Measurements from ENCODE around the gene PTP4A2. TPM values are rescaled to one million over a fixed set of nuclear protein-coding genes. Genes with fewer than 3 reads are reported as not detected.
A peak's percentile ranks its signal among the peaks of the same experiment; 100 is the strongest.
"Not testable (repeated sequence)": the region's sequence is repeated elsewhere in the genome, so short reads cannot be mapped to it uniquely, and the experiment has no call there.

The PTP4A2 gene
- total RNA-seq, 1 donor from 2014 or later, result 100 TPM

DNA sequence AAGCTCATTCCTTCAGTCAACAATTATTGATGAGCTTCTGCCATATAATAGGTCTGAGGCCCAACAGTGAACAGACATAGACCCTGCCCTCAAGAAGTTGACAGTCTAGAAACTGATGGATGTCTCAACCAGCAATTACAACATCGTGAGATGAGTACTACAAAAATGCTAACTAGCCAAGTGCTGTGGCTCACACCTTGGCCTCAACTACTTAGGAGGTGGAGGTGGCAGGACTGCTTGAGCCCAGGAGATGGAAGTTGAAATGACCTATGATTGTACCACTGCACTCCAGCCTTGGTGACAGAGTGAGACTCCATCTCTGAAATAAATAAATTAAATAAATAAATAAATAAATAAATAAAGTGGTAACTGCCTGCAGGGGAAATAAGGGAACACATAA lies 11.7 kb upstream of the PTP4A2 start:
- ATAC-seq, result no peak

DNA sequence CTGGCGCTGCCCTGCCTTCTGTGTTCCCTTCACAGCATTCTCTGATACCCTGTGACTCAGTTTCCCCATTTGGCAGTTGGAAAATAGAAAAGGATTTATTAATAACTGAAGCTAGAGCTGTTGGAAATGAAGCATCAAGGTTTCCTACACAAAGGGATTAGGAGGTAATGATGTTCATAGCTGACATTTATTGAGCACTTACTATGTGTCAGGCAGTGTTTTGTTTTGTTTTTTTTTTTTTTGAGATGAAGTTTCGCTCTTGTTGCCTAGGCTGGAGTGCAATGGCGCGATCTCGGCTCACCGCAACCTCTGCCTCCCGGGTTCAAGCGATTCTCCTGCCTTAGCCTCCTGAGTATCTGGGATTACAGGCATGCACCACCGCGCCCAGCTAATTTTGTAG lies 7.5 kb upstream of the PTP4A2 start:
- not testable (repeated sequence) for ATAC-seq

DNA sequence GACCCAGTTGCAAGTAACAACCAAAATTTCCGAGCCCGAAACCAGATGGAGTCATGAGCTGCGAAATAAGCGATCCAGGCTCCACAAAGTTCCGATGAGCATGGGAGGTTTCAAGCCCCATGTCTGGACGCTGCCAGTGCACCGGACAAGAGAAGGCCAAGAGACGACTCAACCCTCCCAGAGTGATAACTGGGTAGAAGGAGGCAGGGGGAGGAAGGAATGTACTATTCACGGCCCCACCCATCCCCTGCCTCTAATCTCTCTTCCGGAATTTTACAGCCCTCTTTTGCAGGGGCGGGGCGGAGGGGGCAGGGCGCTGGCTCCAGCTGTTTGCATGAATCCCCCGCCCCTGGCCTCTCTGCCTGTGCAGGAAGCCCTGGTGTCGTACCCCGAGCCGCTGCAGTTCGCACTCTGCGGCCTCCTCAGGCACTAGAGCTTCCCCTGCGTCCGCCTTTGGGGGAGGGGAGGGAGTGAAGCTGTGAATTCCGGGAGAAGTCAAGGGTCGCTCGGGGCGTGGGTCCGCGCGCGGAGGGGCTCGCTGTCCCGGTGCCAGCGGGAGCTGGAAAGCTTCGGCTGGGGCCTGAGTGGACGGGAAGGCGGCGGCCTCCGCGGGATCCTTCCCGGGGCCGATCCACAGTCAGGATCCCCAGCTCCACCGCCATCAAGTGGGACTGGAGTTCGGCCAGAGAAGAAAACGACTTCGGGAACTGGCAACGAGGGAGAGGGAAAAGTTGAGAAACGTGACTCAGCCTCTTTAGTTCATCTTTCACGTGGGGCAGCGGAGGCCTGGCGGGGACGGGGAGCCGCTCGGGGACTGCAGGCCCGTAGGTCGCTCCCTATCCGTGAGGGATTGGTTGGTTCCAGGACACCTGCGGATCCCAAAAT lies 6.3 kb upstream of the PTP4A2 start:
- ATAC-seq, result peak; percentile 72

- no peak for ATAC-seq
These were observed 5.5 kb upstream of the PTP4A2 start for GRCh38 chr1:31943546-31944184.

- ATAC-seq, result not testable (repeated sequence)
These were observed 3.9 kb upstream of the PTP4A2 start for GRCh38 chr1:31942061-31942460.

- ATAC-seq, result peak; percentile 31
These were observed 1.5 kb upstream of the PTP4A2 start for GRCh38 chr1:31939484-31940329.

DNA sequence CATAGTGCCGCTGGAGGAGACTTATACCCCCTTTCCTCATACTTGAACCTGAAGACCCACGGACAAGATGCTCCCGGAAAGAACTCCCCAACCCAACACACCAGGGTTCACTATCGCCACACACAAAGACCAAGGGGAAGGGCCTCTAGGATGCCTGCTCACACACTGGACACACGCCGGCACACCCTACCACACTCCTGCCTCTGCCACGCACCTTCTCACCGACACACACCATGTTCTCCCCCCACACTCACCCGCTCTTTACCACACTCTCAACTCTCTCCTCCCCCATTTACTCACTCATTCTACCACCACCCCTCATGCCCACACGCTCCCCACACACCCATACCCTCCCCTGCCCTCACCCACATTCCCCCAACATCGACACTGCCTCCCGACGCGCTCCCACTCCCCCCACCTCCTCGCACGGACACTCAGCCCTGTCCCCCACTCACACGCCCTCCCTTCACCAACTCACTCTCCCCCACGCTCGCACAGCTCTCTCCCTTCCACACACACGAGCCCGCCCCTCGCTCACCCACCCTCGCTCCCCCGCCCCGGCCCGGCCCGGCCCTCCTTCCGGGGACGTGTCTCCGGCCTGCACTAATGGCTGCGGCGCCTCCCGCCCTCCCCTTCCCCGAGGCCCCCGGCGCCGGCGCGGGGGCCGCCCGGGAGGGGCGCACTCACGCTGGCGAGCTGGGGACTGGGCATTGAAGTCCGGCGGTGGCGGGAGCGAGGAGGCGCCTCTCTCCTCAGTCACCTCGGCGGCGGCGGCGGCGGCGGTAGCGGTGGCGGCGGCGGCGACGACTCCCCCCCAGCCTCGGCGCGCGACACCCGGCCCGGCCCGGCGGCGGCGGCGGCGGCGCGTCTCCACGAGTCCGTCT lies 626 bp downstream of the PTP4A2 start:
- ATAC-seq, result peak; percentile 42

DNA sequence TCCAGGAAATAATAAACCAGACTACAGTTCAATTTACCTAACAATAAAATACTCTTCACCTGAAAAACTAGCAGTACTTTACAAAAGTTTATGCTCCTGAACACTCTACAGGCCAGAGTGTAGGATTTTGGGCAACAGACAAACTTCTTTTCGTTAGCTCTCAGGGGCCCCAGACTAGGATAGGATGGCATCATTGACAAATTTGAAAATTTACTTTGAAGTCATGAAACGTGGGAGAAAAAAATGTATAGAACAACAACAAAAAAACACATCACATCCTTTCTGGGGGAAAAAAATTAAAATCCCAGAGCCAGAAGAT lies 1.2 kb downstream of the PTP4A2 start:
- no peak for ATAC-seq

DNA sequence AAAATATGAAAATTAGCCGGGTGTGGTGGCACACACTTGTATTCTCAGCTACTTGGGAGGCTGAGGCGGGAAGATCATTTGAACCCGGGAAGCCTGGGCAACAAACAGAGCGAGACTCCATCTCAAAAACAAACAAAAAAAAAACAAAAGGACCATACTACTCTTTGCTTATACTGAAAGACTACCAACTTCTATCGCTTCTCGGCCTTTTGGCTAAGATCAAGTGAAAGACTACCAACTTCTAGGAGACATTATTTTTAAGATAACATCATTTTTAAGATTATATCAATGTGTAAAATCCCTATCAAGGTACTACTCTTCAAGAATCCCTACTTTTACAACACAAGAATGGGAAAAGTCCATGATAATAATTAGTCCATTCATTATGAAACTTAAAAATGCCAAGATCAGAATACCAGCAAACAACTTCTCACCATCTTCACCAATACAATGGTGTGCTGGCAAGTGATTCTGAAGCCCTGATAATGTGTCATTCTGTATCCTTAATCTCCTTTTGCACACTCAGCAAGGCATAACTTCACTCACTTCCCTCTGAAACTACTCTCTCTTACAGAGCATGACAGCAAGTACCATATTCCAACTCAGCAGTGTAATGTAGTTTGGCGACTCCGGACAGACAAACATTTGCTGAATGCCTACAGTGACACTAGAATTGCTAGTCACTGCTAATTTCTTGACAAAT lies 1.7 kb downstream of the PTP4A2 start:
- ATAC-seq, result peak; percentile 20

DNA sequence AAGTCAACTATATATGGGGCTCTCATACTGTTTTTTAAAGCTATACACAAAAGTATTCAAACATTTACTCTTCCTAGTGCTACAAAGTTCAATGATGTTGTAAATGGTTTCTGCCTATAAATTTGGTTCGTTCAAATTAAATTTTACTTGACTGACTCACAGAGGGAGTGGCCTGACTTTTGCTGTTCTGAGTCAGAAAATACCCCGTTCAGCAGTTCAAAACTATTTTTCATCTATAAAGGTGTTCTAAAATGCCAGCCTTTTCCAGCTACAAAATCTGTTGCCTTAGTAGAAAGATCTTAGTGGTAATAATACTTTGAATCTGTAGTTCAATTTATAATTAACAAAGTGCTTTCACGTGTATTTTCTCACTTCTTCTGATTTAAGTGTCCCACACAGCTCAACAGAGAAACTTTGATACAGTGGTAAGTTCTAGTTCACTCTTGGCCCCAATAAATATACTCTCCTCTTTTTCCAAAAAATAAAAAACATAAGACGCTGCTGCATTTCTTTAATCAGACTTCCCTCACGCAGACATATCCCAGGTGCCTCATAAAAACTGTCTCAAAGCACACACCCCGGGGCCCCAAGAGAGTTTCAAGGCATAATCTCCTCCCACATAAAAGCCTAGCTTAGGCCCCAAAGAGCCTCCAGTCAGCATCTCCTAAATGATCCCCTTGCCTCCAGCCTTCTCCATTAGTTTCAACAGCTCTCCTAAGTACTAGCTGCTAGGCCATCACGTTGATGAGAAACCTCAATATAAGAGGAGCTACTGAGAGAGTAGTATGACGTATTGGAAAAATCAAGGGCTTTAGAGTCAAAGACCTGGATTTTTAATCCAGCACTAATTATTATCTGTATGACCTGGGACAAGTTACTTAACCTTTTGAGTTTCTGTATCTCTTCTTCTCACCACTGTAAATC lies 3.2 kb downstream of the PTP4A2 start:
- no peak for ATAC-seq

DNA sequence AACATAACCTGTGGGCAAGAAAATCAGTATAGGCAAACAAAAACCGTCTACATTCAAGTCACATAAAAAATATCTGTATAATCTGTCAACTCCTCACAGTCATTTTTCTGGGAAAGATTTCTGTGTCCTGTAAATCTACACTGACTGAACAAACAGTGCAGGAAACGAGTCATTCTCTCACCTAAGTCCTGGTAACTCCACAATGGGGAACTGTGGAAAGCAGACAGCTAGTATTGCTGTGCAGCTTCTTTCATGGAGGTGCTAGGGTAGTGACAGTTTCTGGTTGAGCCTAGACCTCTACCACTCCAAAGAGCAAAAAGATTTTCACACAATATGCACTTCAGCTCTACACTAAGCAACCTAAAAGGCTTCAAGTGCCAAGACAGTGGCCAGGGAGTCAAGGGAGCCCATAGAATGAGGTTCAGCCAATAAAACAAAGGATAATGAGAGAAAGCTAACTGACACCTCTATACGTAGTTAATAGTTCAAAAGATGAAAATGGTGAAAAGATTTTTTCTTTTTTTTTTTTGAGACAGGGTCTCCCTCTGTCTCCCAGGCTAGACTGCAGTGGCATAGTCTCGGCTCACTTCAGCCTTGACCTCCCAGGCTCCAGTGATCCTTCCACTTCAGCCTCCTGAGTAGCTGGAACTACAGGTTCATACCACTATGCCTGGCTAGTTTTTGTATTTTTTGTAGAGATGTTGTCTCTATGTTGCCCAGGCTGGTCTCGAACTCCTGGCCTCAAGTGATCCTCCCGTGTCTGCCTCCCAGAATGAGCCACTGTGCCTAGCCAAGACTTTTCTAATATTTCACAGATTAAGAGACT lies 5.5 kb downstream of the PTP4A2 start:
- ATAC-seq, result peak; percentile 30

DNA sequence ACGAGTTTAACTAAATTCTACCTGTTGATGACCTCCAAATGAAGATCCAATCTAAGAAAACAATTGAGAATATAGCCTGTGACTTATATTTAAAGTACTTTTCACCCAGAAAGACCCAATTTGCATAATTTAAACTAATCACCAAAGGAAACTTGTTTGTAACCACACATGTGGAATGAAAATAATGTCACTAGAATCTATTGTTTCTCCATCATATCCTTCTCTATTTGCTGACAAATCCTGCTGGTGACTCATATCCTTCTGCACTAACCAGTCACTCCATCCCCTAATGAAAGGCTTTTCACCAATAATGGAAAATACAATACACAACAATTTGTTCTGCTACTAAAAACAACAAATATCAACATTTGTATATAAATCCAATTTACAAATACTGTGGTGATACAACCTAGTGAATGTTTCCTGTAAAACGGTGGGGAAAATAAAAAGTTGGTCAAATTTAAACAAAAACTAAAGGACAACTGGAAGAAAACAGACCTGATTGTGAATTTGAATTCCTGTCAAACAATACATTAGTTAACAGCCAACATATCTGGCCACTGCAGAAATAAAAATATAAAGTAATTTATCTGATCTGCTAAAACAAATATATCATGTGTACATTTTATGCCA lies 6.5 kb downstream of the PTP4A2 start:
- peak; percentile 56 for ATAC-seq

DNA sequence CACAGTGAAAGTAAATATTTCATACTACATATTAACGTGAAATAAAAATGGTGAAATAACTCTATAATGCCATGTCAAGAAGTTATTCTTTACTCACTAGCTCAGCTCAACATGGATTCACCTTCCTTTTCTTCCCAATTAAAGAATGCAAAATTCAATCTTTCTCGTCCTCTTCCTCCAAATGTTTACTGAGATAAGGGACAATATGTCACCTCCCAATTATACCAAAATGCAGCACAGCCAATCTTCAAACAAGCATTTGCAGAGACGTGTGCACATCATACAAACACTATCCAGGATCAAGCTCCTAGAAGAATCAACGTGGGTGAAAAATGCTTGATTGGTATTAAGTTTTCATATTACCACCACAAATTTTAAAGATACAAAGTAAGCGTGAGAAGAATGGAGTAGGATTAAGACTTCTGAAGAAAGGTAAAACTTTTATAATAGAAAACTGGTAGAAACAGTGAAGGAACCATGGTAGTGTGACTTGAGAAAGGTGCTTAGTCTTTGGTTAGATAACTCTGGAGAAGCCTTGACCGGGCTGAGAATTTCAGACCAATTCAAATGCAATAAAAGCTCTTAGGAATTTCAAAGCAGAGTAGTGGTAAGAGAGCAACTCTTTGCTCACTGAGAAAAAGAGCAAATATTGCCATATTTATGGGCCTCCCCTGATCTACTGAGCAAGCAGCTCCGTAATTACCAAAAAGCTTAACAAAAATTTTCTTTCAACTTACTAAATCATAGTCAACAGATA lies 7.2 kb downstream of the PTP4A2 start:
- ATAC-seq, result no peak

DNA sequence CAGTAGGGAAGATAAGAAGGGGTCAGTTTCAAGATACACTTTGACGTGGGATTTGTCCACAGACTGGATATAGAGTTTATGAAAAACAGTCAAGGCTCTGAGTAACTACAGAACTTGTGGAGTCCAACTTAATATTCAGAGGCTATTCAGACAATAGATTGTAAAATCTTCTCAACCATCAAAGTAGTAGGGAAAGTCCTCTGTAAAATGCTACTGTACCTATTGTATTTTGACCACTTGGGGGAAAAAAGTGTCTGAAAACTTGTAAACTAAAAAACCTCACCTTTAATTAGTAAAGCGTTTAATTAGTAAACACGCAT lies 10.5 kb downstream of the PTP4A2 start:
- ATAC-seq, result no peak

GRCh38 chr1:31926853-31927660 lies 11.1 kb downstream of the PTP4A2 start:
- ATAC-seq, result no peak

GRCh38 chr1:31926252-31926651 lies 11.9 kb downstream of the PTP4A2 start:
- ATAC-seq, result no peak

DNA sequence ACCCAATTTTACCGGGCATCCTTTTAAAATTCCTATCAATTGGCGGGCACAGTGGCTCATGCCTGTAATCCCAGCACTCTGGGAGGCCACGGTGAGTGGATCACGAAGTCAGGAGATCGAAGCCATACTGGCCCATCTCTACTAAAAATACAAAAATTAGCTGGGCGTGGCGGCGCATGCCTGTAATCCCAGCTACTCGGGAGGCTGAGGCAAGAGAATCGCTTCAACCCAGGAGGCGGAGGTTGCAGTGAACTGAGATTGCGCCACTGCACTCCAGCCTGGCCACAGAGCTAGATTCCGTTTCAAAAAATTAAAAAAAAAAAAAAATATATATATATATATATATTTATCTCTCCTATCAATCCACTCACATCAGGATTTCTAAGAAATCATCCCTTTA lies 12.3 kb downstream of the PTP4A2 start:
- ATAC-seq, result not testable (repeated sequence)

- no peak for ATAC-seq
These were observed 13.3 kb downstream of the PTP4A2 start for GRCh38 chr1:31924839-31925238.
